ENCODE measurements around the gene CHRNB4.

GRCh38 chr15:78666010-78666409 lies 25.0 kb upstream of the CHRNB4 start:
- no peak for TF ChIP-seq POLR2A (IDR thresholded peaks at IDR 0.05; ENCODE audit: low read depth, low read length)
- no peak for TF ChIP-seq POLR2AphosphoS5 (IDR thresholded peaks at IDR 0.05; ENCODE audit: low read depth, low read length)
